Measurements from ENCODE around the gene PCDH15.

Gene PCDH15

DNA sequence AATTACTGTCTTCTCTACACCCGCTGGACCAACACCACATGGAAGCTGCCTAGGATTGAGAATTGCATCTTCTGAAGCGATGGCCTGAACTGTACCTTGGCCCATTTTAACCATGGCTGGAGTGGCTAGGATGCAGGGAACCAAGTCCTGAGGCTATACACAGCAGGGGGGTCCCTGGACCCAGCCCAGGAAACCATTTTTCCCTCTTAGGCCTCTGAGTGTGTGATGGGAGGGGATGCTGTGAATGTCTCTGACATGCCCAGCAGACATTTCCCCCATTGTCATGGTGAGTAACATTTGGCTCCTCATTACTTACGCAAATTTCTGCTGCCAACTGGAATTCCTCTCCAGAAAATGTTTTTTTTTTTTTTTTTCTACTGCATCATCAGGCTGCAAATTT lies 822.7 kb downstream of the PCDH15 start:
- Histone ChIP-seq H3K9me2 (replicated peaks; ENCODE audit: low read depth, low read length) (no peaks in the 10 kb centered on the region), H3K4me3 (ENCODE audit: low read length, poor library complexity, severe bottlenecking) (no peak overlapping the region), H2AFZ (ENCODE audit: low read length) (no peak overlapping the region), H3K4me2 (ENCODE audit: low read depth, low read length, poor library complexity, severe bottlenecking) (no peak overlapping the region), H3F3A (ENCODE audit: low read depth) (no peaks in the 10 kb centered on the region), H3K36me3 (ENCODE audit: insufficient read depth, low read length) (no peaks in the 10 kb centered on the region), H3K9me3 (ENCODE audit: insufficient read depth, low read depth, low read length) (no peaks in the 10 kb centered on the region), H4K20me1 (ENCODE audit: insufficient read depth, low read length, poor library complexity, severe bottlenecking) (no peaks in the 10 kb centered on the region), H3K9ac (ENCODE audit: low read depth, low read length, poor library complexity, severe bottlenecking) (no peak overlapping the region), H3K27me3 (ENCODE audit: insufficient read depth, low read length, poor library complexity, severe bottlenecking) (no peaks in the 10 kb centered on the region), H3K79me2 (ENCODE audit: insufficient read depth, low read length) (no peaks in the 10 kb centered on the region), H3K4me1 (ENCODE audit: insufficient read depth, low read length, poor library complexity, severe bottlenecking) (no peaks in the 10 kb centered on the region)
- TF ChIP-seq, protein P1, sequence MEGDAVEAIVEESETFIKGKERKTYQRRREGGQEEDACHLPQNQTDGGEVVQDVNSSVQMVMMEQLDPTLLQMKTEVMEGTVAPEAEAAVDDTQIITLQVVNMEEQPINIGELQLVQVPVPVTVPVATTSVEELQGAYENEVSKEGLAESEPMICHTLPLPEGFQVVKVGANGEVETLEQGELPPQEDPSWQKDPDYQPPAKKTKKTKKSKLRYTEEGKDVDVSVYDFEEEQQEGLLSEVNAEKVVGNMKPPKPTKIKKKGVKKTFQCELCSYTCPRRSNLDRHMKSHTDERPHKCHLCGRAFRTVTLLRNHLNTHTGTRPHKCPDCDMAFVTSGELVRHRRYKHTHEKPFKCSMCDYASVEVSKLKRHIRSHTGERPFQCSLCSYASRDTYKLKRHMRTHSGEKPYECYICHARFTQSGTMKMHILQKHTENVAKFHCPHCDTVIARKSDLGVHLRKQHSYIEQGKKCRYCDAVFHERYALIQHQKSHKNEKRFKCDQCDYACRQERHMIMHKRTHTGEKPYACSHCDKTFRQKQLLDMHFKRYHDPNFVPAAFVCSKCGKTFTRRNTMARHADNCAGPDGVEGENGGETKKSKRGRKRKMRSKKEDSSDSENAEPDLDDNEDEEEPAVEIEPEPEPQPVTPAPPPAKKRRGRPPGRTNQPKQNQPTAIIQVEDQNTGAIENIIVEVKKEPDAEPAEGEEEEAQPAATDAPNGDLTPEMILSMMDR (conservative IDR thresholded peaks at IDR 0.05; ENCODE audit: low read length), result no peak
- TF ChIP-seq EZH2phosphoT487 (IDR thresholded peaks at IDR 0.05; ENCODE audit: borderline replicate concordance), result no peak

DNA sequence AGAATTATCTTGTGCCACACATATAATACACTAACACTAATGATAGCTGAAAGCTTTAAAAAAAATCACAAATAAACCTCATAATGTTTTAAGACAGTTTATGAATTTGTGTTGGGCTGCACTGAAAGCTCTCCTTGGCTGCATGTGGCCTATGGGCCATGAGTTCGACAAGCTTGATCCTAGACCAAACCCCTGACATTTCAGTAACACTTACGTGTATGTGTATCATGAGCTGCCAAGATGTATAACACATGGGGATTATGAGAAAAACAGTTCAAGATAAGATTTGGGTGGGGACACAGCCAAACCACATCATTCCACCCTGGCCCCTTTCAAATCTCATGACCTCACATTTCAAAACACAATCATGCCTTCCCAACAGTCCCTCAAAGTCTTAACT lies 823.8 kb downstream of the PCDH15 start:
- Histone ChIP-seq H3F3A (ENCODE audit: low read depth) (no peaks in the 10 kb centered on the region), H3K4me1 (ENCODE audit: insufficient read depth, low read length, poor library complexity, severe bottlenecking) (no peaks in the 10 kb centered on the region), H3K9ac (ENCODE audit: low read depth, low read length, poor library complexity, severe bottlenecking) (no peak overlapping the region), H3K9me2 (replicated peaks; ENCODE audit: low read depth, low read length) (no peaks in the 10 kb centered on the region), H3K36me3 (ENCODE audit: insufficient read depth, low read length) (no peaks in the 10 kb centered on the region), H3K4me3 (ENCODE audit: low read length, poor library complexity, severe bottlenecking) (no peak overlapping the region), H4K20me1 (ENCODE audit: insufficient read depth, low read length, poor library complexity, severe bottlenecking) (no peaks in the 10 kb centered on the region), H3K79me2 (ENCODE audit: insufficient read depth, low read length) (no peaks in the 10 kb centered on the region), H3K9me3 (ENCODE audit: insufficient read depth, low read depth, low read length) (no peaks in the 10 kb centered on the region), H3K4me2 (ENCODE audit: low read depth, low read length, poor library complexity, severe bottlenecking) (no peak overlapping the region), H2AFZ (ENCODE audit: low read length) (no peak overlapping the region), H3K27me3 (ENCODE audit: insufficient read depth, low read length, poor library complexity, severe bottlenecking) (no peaks in the 10 kb centered on the region)
- TF ChIP-seq, protein P1 (conservative IDR thresholded peaks at IDR 0.05; ENCODE audit: low read length), result no peak
- TF ChIP-seq EZH2phosphoT487 (IDR thresholded peaks at IDR 0.05; ENCODE audit: borderline replicate concordance), result no peak

DNA sequence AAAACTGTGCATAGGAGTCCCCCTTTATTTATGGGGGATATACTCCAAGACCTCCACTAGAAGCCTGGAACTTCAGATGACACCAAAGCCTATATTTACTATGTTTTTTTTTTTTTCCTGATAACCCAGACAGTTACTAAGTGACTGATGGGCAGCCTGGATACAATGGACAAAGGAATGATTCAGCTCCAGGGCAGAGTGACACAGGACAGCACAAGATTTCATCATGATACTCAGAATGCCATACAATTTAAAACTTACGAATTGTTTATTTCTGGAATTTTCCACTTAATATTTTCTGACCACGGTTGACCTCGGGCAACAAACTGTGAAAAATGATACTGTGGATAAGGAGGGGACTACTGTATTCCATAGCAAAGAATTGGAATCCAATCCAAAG lies 843.6 kb downstream of the PCDH15 start:
- Histone ChIP-seq H3K4me2 (ENCODE audit: low read depth, low read length, poor library complexity, severe bottlenecking) (no peak overlapping the region), H3K79me2 (ENCODE audit: insufficient read depth, low read length) (no peaks in the 10 kb centered on the region), H3K27me3 (ENCODE audit: insufficient read depth, low read length, poor library complexity, severe bottlenecking) (no peaks in the 10 kb centered on the region), H3K4me3 (ENCODE audit: low read length, poor library complexity, severe bottlenecking) (no peak overlapping the region), H3K9me2 (replicated peaks; ENCODE audit: low read depth, low read length) (no peaks in the 10 kb centered on the region), H3K9me3 (ENCODE audit: insufficient read depth, low read depth, low read length) (no peaks in the 10 kb centered on the region), H3F3A (ENCODE audit: low read depth) (no peaks in the 10 kb centered on the region), H3K9ac (ENCODE audit: low read depth, low read length, poor library complexity, severe bottlenecking) (no peak overlapping the region), H3K36me3 (ENCODE audit: insufficient read depth, low read length) (no peaks in the 10 kb centered on the region), H3K4me1 (ENCODE audit: insufficient read depth, low read length, poor library complexity, severe bottlenecking) (no peaks in the 10 kb centered on the region), H4K20me1 (ENCODE audit: insufficient read depth, low read length, poor library complexity, severe bottlenecking) (no peaks in the 10 kb centered on the region), H2AFZ (ENCODE audit: low read length) (no peak overlapping the region)
- TF ChIP-seq, protein P1 (conservative IDR thresholded peaks at IDR 0.05; ENCODE audit: low read length), result no peak
- TF ChIP-seq EZH2phosphoT487 (IDR thresholded peaks at IDR 0.05; ENCODE audit: borderline replicate concordance), result no peak

All from Loucy (cell line).